ENCODE results near the gene PPM1H. TPM values are rescaled to one million over a fixed set of nuclear protein-coding genes. Genes with fewer than 3 reads are reported as not detected.

The PPM1H gene
- total RNA-seq, 2 donors from 2014 or later = 46.4 to 74.4 TPM

DNA sequence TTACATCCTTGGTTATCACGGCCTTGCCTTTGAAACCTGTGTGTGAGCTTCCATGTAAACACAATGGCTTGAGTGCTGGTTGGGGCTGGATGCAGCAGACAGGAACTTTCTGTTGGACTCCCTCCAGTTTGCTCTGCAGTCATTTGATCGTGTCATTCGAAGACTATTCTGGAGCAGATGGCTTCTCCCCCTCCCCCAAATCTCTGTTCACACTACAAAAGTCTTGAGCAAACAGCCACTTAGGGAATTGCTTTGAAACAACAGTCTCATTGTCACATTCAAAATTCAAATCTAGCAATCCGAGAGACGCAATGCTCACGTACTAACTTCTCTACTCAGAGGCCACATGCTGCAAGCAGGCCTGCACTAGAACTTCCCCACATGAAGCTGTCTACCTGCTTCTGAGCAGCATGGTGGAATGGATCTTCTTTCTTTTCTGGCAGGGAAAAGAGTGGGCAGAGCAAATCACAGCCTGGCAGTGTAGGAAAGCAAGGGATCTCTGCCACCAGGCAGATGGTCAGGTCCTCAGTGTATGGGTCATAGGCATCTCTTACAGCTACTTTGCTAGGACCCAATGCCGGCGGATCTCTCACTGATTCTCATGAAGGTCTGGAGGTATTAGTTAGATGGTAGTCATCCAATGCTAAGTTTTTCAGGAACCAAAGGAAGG is 214.2 kb downstream of the PPM1H start:
- Histone ChIP-seq H3K4me3 (ENCODE audit: low read length) (no peak overlapping the region), H3K27me3 (ENCODE audit: control insufficient read depth, insufficient read depth, low read length, poor library complexity, severe bottlenecking) (no peaks in the 10 kb centered on the region), H3K4me1 (ENCODE audit: control insufficient read depth, insufficient read depth, low read length) (peaks cover 13% of the 10 kb centered on the region), H3K9me3 (ENCODE audit: control insufficient read depth, low read length) (no peaks in the 10 kb centered on the region), H3K9ac (ENCODE audit: extremely low read depth, low read length, poor library complexity, severe bottlenecking) (no peak overlapping the region), H3K27ac (ENCODE audit: low read depth, low read length) (no peak overlapping the region), H3K36me3 (ENCODE audit: control insufficient read depth, insufficient read depth, low read length) (no peaks in the 10 kb centered on the region)
- TF ChIP-seq, protein P1, sequence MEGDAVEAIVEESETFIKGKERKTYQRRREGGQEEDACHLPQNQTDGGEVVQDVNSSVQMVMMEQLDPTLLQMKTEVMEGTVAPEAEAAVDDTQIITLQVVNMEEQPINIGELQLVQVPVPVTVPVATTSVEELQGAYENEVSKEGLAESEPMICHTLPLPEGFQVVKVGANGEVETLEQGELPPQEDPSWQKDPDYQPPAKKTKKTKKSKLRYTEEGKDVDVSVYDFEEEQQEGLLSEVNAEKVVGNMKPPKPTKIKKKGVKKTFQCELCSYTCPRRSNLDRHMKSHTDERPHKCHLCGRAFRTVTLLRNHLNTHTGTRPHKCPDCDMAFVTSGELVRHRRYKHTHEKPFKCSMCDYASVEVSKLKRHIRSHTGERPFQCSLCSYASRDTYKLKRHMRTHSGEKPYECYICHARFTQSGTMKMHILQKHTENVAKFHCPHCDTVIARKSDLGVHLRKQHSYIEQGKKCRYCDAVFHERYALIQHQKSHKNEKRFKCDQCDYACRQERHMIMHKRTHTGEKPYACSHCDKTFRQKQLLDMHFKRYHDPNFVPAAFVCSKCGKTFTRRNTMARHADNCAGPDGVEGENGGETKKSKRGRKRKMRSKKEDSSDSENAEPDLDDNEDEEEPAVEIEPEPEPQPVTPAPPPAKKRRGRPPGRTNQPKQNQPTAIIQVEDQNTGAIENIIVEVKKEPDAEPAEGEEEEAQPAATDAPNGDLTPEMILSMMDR (conservative IDR thresholded peaks at IDR 0.05) = no peak
- Mint-ChIP-seq H3K4me1 (peaks cover 58% of the 10 kb centered on the region), H3K36me3 (ENCODE audit: low read depth) (peaks cover 16% of the 10 kb centered on the region), H3K4me3 (no peak overlapping the region), H3K9me3 (no peaks in the 10 kb centered on the region), H3K27me3 (ENCODE audit: insufficient read depth) (no peaks in the 10 kb centered on the region), H3K27ac (peak overlapping the region; percentile 88)
- DNase-seq = no peak
- 93 to 95% methylated on average over 7 to 8 of the region's 8 CpGs for WGBS, 2 experiments (ENCODE audit: insufficient coverage in 1 of 2, insufficient read length in 1 of 2)

DNA sequence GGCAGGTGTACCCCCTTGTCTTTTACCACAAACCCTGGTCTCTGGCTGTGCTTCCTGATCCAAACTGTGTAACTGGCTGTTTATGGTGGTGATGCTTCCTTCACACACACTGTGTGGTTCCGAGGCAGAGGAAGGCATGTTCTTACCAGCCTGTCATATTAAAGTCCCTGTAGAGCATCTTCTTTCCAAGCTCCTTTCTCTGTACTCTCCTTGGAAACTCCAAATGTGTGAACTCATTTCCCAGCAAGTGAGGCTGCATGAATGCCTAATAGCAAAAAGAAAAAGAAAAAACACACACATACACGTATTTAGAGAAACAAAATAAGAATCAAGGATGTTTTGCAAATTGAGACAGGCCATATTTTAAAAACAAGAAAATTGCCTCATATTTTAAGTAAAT is 214.9 kb downstream of the PPM1H start:
- TF ChIP-seq, protein P1 (conservative IDR thresholded peaks at IDR 0.05) = no peak
- Mint-ChIP-seq H3K9me3 (no peaks in the 10 kb centered on the region), H3K27me3 (ENCODE audit: insufficient read depth) (no peaks in the 10 kb centered on the region), H3K4me3 (no peak overlapping the region), H3K4me1 (peaks cover 60% of the 10 kb centered on the region), H3K27ac (no peak overlapping the region), H3K36me3 (ENCODE audit: low read depth) (peaks cover 20% of the 10 kb centered on the region)
- no peaks in the 10 kb centered on the region for H3K36me3 ChIP-seq (ENCODE audit: control insufficient read depth, insufficient read depth, low read length)
- 90 to 95% methylated on average over 1 of the region's 2 CpGs for WGBS, 2 experiments (ENCODE audit: insufficient coverage in 1 of 2, insufficient read length in 1 of 2)
- no peaks in the 10 kb centered on the region for H3K27me3 ChIP-seq (ENCODE audit: control insufficient read depth, insufficient read depth, low read length, poor library complexity, severe bottlenecking)
- H3K4me1 ChIP-seq (ENCODE audit: control insufficient read depth, insufficient read depth, low read length) = peaks cover 11% of the 10 kb centered on the region
- no peaks in the 10 kb centered on the region for H3K9me3 ChIP-seq (ENCODE audit: control insufficient read depth, low read length)
- no peak for DNase-seq
- H3K4me3 ChIP-seq (ENCODE audit: low read length) = no peak overlapping the region
- H3K9ac ChIP-seq (ENCODE audit: extremely low read depth, low read length, poor library complexity, severe bottlenecking) = no peak overlapping the region
- no peak overlapping the region for H3K27ac ChIP-seq (ENCODE audit: low read depth, low read length)

DNA sequence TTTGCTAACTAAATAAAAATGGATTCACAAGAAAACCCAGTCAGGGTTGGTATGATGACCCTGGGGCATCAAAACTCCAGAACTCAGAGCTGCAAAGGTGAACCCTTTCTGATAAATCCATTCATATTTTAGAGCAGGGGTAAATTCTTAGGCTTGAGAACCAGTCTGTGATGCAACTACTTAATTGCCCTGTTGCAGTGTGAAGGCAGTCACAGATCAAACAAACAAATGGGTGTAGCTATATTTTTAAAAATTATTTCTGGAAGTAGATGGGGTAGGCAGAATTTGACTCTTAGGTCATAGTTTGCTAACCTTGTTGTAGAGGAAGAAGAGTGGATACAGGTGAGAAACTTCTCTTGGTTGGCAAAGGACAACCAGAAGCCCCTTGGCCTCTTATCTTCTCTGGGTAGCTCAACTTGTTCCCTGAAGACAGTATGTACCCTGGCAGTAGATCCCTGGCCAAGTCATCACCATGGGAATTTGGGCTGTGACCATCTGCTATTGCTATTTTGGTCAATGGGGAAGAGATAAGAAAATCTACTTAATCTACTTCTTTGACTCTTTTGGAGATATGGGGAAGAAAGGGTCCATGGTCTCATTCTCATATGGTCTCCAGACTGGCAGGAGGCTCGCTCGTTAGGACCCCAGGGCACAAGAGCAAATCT is 216.1 kb downstream of the PPM1H start:
- H3K36me3 ChIP-seq (ENCODE audit: control insufficient read depth, insufficient read depth, low read length) = no peaks in the 10 kb centered on the region
- Mint-ChIP-seq H3K27me3 (ENCODE audit: insufficient read depth) (no peaks in the 10 kb centered on the region), H3K4me3 (no peak overlapping the region), H3K36me3 (ENCODE audit: low read depth) (peaks cover 20% of the 10 kb centered on the region), H3K9me3 (no peaks in the 10 kb centered on the region), H3K27ac (no peak overlapping the region), H3K4me1 (peaks cover 59% of the 10 kb centered on the region)
- no peak overlapping the region for H3K9ac ChIP-seq (ENCODE audit: extremely low read depth, low read length, poor library complexity, severe bottlenecking)
- no peak overlapping the region for H3K4me3 ChIP-seq (ENCODE audit: low read length)
- H3K27me3 ChIP-seq (ENCODE audit: control insufficient read depth, insufficient read depth, low read length, poor library complexity, severe bottlenecking) = no peaks in the 10 kb centered on the region
- DNase-seq = no peak
- no peaks in the 10 kb centered on the region for H3K9me3 ChIP-seq (ENCODE audit: control insufficient read depth, low read length)
- H3K27ac ChIP-seq (ENCODE audit: low read depth, low read length) = no peak overlapping the region
- TF ChIP-seq, protein P1 (conservative IDR thresholded peaks at IDR 0.05) = no peak
- peaks cover 7% of the 10 kb centered on the region for H3K4me1 ChIP-seq (ENCODE audit: control insufficient read depth, insufficient read depth, low read length)
- 100% methylated on average over 2 of the region's 2 CpGs; no CpG with 5 or more reads in 1 of the 2 experiments for WGBS, 2 experiments (ENCODE audit: insufficient coverage in 1 of 2, insufficient read length in 1 of 2)

Measured in endodermal cell (in vitro differentiated cells).